Nucleus accumbens (tissue), 56 donors: ENCODE data around the gene SYMPK.

ENCODE experiments used
- DNase-seq, 56 donors: peaks; one replicate each; lab custom pipeline; 2025; lab: John Stamatoyannopoulos, UW

The SYMPK gene

GRCh38 chr19:45886427-45887199 lies 23.7 kb upstream of the SYMPK start:
- DNase-seq: peak; percentile 35 to 94 (median 86)

GRCh38 chr19:45885556-45886426 lies 22.8 kb upstream of the SYMPK start, which contains the start of gene IRF2BP1:
Gene IRF2BP1 (minus strand): TSS chr19:45886141. CDS start chr19:45885774, 367 bp downstream.
- peak; percentile 28 to 96 (median 88) for DNase-seq

GRCh38 chr19:45884682-45885555 lies 22.0 kb upstream of the SYMPK start:
- peak in 1 of 56 donors; percentile 18 for DNase-seq

GRCh38 chr19:45883881-45884681 lies 21.1 kb upstream of the SYMPK start:
- no peak for DNase-seq

GRCh38 chr19:45883586-45883880 lies 20.6 kb upstream of the SYMPK start:
- peak in 1 of 56 donors; percentile 24 for DNase-seq

GRCh38 chr19:45882652-45883585 lies 20.0 kb upstream of the SYMPK start:
- DNase-seq: peak in 36 of 56 donors; percentile 3 to 71 (median 31)

GRCh38 chr19:45881909-45882528 lies 19.1 kb upstream of the SYMPK start:
- no peak for DNase-seq

- DNase-seq: no peak
Observed at GRCh38 chr19:45881082-45881908, 18.3 kb upstream of the SYMPK start.

GRCh38 chr19:45879971-45880370 lies 17.0 kb upstream of the SYMPK start:
- no peak for DNase-seq

GRCh38 chr19:45879055-45879454 lies 16.1 kb upstream of the SYMPK start:
- no peak for DNase-seq

- DNase-seq: no peak
Observed at GRCh38 chr19:45878043-45878794, 15.3 kb upstream of the SYMPK start.

- no peak for DNase-seq
Observed at GRCh38 chr19:45876411-45877197, 13.7 kb upstream of the SYMPK start.

GRCh38 chr19:45876161-45876410 lies 13.1 kb upstream of the SYMPK start:
- no peak for DNase-seq

- DNase-seq: no peak
Observed at GRCh38 chr19:45874620-45874966, 11.6 kb upstream of the SYMPK start.

- no peak for DNase-seq
Observed at GRCh38 chr19:45873219-45873772, 10.3 kb upstream of the SYMPK start.
